Endodermal cell (in vitro differentiated cells): ENCODE data around the gene ADRM1. TPM values are rescaled to one million over a fixed set of nuclear protein-coding genes. Genes with fewer than 3 reads are reported as not detected.

Experiments
- DNase-seq: peaks from one replicate; pipeline ENCODE4 v3.0.0-alpha.2; 2017
- H3K27ac ChIP-seq: 2 replicates; pipeline ENCODE4 v1.5.1; 2013; ENCODE audit warnings: mild to moderate bottlenecking, low read depth, low read length, moderate library complexity
- H3K27me3 ChIP-seq: 2 replicates; pipeline ENCODE4 v1.6.1; 2013; ENCODE audit warnings: mild to moderate bottlenecking, low read length, moderate library complexity; ENCODE audit not compliant: insufficient read depth, control insufficient read depth, poor library complexity, severe bottlenecking
- H3K36me3 ChIP-seq: 2 replicates; pipeline ENCODE4 v1.7.0; 2013; ENCODE audit warnings: mild to moderate bottlenecking, low read length, moderate library complexity; ENCODE audit not compliant: control insufficient read depth, insufficient read depth
- H3K4me1 ChIP-seq: one replicate; pipeline ENCODE4 v1.7.0; 2013; ENCODE audit warnings: low read length; ENCODE audit not compliant: control insufficient read depth, insufficient read depth
- H3K4me3 ChIP-seq: 2 replicates; pipeline ENCODE4 v1.5.1; 2013; ENCODE audit warnings: mild to moderate bottlenecking, low read length, moderate library complexity
- H3K9ac ChIP-seq: 2 replicates; pipeline ENCODE4 v1.6.1; 2013; ENCODE audit warnings: mild to moderate bottlenecking, low read length, moderate library complexity; ENCODE audit not compliant: poor library complexity, severe bottlenecking; ENCODE audit errors: extremely low read depth
- H3K9me3 ChIP-seq: 2 replicates; pipeline ENCODE4 v1.6.1; 2013; ENCODE audit warnings: mild to moderate bottlenecking, low read length, moderate library complexity; ENCODE audit not compliant: control insufficient read depth
- H3K27ac Mint-ChIP-seq: 2 replicates; pipeline ENCODE4 v1.8.0; 2020; ENCODE audit warnings: mixed read lengths
- H3K27me3 Mint-ChIP-seq: 2 replicates; pipeline ENCODE4 v1.8.0; 2021; ENCODE audit warnings: mild to moderate bottlenecking, mixed read lengths; ENCODE audit not compliant: insufficient read depth
- H3K36me3 Mint-ChIP-seq: 2 replicates; pipeline ENCODE4 v1.8.0; 2020; ENCODE audit warnings: low read depth, mixed read lengths
- H3K4me1 Mint-ChIP-seq: 2 replicates; pipeline ENCODE4 v1.8.0; 2020; ENCODE audit warnings: mixed read lengths
- H3K4me3 Mint-ChIP-seq: 2 replicates; pipeline ENCODE4 v1.8.0; 2020; ENCODE audit warnings: mild to moderate bottlenecking, moderate library complexity, mixed read lengths
- H3K9me3 Mint-ChIP-seq: 2 replicates; pipeline ENCODE4 v1.8.0; 2020; ENCODE audit warnings: mild to moderate bottlenecking, mixed read lengths
- WGBS, 2 experiments: methylation state at CpG; one replicate each; pipeline versions ENCODE4 v1.1.5 to v1.1.7; 2013; ENCODE audit warnings: missing lambda C conversion rate in 2 of 2, mixed read lengths in 1 of 2; ENCODE audit not compliant: insufficient coverage in 1 of 2, insufficient read length in 1 of 2; 5-methylcytosine and 5-hydroxymethylcytosine counted together
- microRNA-seq: library from miRNA; unstranded; fragments of <30 nt; microRNA quantifications from one replicate; pipeline ENCODE4 v1.2.0, GENCODE V29; 2020; ENCODE audit warnings: borderline microRNAs expressed
- total RNA-seq, 2 donors: library from RNA; stranded (reverse); fragmentation: NEBNext Ultra II Directional in 1 of 2; extraction: Animal tissue kit (Norgen Biotek cat#: 25700) in 1 of 2; gene quantifications; 2 replicates in 1 of 2; 3 replicates in 1 of 2; pipeline ENCODE4 v1.2.1, GENCODE V29; 2021
- TF ChIP-seq, protein P1 (sequence below): fragments of 200-600 bp; sonication (generic); conservative IDR thresholded peaks from 2 replicates; pipeline ENCODE4 v1.5.0; 2021; ENCODE audit warnings: antibody characterized with exemption, mild to moderate bottlenecking

The ADRM1 gene
- total RNA-seq, 2 donors from 2014 or later = 105 to 106 TPM

DNA sequence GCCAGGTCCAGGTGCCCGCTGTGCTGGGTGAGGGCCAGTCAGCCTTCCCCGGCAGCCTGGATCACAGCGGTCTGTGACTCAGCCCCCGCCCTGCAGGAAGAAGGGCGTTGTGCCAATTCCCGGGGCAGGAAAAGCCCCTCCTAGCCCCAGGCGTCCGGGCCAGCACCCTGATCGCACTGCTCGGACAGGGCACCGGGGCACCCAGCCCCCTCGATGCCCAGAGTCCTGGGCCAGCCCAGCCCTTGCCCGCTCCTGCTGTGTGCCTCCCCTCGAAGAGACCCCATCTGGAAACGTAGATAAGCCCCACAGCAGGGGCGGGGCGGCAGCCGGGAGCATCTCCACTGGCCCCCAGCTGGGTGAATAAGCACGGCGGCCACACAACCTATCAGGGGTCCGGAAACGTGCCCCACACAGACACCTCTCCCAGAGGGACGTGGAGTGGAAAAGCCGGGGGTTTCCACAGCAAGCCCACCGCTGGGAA, 54.4 kb downstream of the ADRM1 start:
- no peaks in the 10 kb centered on the region for H3K9me3 Mint-ChIP-seq
- no peak overlapping the region for H3K4me3 Mint-ChIP-seq
- peaks cover 3% of the 10 kb centered on the region for H3K36me3 Mint-ChIP-seq
- peaks cover 34% of the 10 kb centered on the region for H3K36me3 ChIP-seq
- H3K27ac Mint-ChIP-seq = no peak overlapping the region
- H3K9ac ChIP-seq = no peak overlapping the region
- H3K4me1 Mint-ChIP-seq = peaks cover 12% of the 10 kb centered on the region
- H3K4me1 ChIP-seq = peaks cover 28% of the 10 kb centered on the region
- no peaks in the 10 kb centered on the region for H3K27me3 ChIP-seq
- TF ChIP-seq, protein P1, sequence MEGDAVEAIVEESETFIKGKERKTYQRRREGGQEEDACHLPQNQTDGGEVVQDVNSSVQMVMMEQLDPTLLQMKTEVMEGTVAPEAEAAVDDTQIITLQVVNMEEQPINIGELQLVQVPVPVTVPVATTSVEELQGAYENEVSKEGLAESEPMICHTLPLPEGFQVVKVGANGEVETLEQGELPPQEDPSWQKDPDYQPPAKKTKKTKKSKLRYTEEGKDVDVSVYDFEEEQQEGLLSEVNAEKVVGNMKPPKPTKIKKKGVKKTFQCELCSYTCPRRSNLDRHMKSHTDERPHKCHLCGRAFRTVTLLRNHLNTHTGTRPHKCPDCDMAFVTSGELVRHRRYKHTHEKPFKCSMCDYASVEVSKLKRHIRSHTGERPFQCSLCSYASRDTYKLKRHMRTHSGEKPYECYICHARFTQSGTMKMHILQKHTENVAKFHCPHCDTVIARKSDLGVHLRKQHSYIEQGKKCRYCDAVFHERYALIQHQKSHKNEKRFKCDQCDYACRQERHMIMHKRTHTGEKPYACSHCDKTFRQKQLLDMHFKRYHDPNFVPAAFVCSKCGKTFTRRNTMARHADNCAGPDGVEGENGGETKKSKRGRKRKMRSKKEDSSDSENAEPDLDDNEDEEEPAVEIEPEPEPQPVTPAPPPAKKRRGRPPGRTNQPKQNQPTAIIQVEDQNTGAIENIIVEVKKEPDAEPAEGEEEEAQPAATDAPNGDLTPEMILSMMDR = no peak
- H3K27ac ChIP-seq = no peak overlapping the region
- no peaks in the 10 kb centered on the region for H3K27me3 Mint-ChIP-seq
- H3K4me3 ChIP-seq = no peak overlapping the region
- 84 to 92% methylated on average over 10 to 25 of the region's 25 CpGs for WGBS, 2 experiments
- no peak for DNase-seq
- H3K9me3 ChIP-seq = no peaks in the 10 kb centered on the region

DNA sequence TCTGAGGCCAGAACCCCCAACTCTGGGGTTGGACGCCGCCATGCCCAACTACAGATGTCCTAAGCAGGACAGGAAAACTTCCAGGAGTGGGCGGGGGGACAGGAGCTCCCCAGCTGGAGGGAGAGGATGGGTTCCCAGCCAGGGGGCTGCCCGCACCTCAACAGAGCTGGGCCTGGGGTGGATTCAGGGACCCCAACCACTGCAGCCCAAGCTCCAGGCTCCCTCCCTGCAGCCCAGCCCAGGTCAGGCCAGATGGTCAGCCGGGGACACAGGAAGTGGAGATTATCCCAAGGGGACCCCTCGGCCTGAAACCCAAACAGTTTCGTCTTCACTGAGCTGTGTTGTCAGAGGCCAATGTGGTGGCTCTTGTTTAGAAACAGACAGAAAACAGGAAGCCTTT, 54.9 kb downstream of the ADRM1 start:
- no peak overlapping the region for H3K4me3 Mint-ChIP-seq
- H3K27me3 ChIP-seq = no peaks in the 10 kb centered on the region
- 93% methylated on average over 6 to 7 of the region's 7 CpGs for WGBS, 2 experiments
- TF ChIP-seq, protein P1 = no peak
- no peaks in the 10 kb centered on the region for H3K9me3 ChIP-seq
- no peak overlapping the region for H3K27ac ChIP-seq
- H3K9me3 Mint-ChIP-seq = no peaks in the 10 kb centered on the region
- no peak overlapping the region for H3K9ac ChIP-seq
- peaks cover 32% of the 10 kb centered on the region for H3K4me1 ChIP-seq
- H3K4me1 Mint-ChIP-seq = peaks cover 17% of the 10 kb centered on the region
- peak; percentile 48 for DNase-seq
- no peaks in the 10 kb centered on the region for H3K27me3 Mint-ChIP-seq
- H3K27ac Mint-ChIP-seq = no peak overlapping the region
- H3K36me3 Mint-ChIP-seq = peaks cover 3% of the 10 kb centered on the region
- no peak overlapping the region for H3K4me3 ChIP-seq
- peaks cover 32% of the 10 kb centered on the region for H3K36me3 ChIP-seq

Small RNAs within 50 kb of the gene (microRNA-seq; reads per million reads assigned to microRNA genes)
- gene MIR4758 = not detected

Other genes with a start within 250 kb of the ADRM1 start
- gene TAF4, start 237.1 kb upstream of the ADRM1 start, total RNA-seq = 10 to 100 TPM; 25.5 to 39.9 TPM
- 10 to 100 TPM; 89.1 to 91.1 TPM for gene LSM14B, start 180.5 kb upstream of the ADRM1 start, total RNA-seq
- 100 to 1,000 TPM; 279 to 280 TPM for gene PSMA7, start 159.6 kb upstream of the ADRM1 start, total RNA-seq
- gene SS18L1, start 159.2 kb upstream of the ADRM1 start, total RNA-seq = 10 to 100 TPM; 23.2 to 28.8 TPM
- 10 to 100 TPM; 28.2 to 29.6 TPM for gene MTG2, start 120.0 kb upstream of the ADRM1 start, total RNA-seq
- gene HRH3, start 82.7 kb upstream of the ADRM1 start, total RNA-seq = under 1 TPM in 1 of 2 donors, not detected in 1; 0.44 TPM
- gene OSBPL2, start 64.5 kb upstream of the ADRM1 start, total RNA-seq = 10 to 100 TPM; 46.7 to 50.3 TPM
- gene LAMA5, start 64.3 kb downstream of the ADRM1 start, total RNA-seq = 100 to 1,000 TPM; 315 to 369 TPM
- 1,000 to 10,000 TPM; 1,288 to 1,382 TPM for gene RPS21, start 84.1 kb downstream of the ADRM1 start, total RNA-seq
- gene CABLES2, start 104.3 kb downstream of the ADRM1 start, total RNA-seq = 10 to 100 TPM; 10.4 to 15.6 TPM
- gene RBBP8NL, start 124.5 kb downstream of the ADRM1 start, total RNA-seq = under 1 TPM in 1 of 2 donors, not detected in 1; 0.40 TPM
- gene GATA5, start 173.0 kb downstream of the ADRM1 start, total RNA-seq = 1 to 10 TPM; 2.5 to 6.7 TPM